SIG-M5 (cell line): ENCODE results near the gene FKBP14.

ENCODE experiments used
- DNase-seq: peaks from one replicate; lab custom pipeline; 2025; lab: John Stamatoyannopoulos, UW

The FKBP14 gene

DNA sequence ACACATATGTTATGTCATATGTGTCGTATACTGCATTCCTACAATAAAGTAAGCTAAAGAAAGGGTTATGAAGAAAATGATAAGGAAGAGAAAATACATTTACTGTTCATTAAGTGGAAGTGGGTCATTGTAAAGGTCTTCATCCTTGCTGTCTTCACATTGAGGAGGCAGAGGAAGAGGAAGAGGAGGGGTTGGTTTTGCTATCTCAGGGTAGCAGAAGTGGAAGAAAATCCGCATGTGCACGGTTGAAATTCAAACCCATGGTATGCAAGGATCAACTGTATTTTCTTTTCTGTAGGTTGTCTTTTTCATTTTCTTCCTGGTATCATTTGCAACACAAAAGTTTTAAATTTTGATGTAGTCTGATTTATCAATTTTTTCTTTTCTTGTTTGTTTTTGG lies 8.0 kb upstream of the FKBP14 start:
- no peak for DNase-seq

- no peak for DNase-seq
These were observed 6.0 kb upstream of the FKBP14 start for GRCh38 chr7:30032310-30033125.

GRCh38 chr7:30029696-30030095 lies 3.2 kb upstream of the FKBP14 start:
- DNase-seq: no peak

GRCh38 chr7:30028749-30029635 lies 2.5 kb upstream of the FKBP14 start:
- no peak for DNase-seq

GRCh38 chr7:30028216-30028748 lies 1.8 kb upstream of the FKBP14 start, which contains the start of gene PLEKHA8:
Gene PLEKHA8, plus strand, starts transcription at chr7:30028412. Its CDS starts 351 bp downstream, at chr7:30028763.
- DNase-seq: no peak

GRCh38 chr7:30027740-30028215 lies 1.3 kb upstream of the FKBP14 start:
- DNase-seq: no peak

DNA sequence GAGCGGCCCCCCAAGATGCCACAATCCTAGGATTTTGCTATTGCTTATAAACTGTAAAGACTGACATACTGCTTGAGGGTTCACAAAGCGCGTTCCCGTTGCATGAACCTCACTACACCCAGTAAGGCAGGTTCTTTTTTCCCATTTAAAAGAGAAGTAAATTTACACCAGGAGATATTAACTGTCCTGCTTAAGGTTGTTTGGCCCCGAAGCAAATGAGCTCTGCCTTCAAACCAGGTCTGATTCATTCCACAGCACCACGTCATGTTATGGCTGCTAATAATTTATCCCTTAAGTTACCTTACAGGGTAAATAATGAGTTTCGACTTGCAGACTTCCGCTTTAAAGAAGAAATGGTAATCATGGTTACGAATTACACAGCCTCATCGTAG lies 559 bp upstream of the FKBP14 start:
- DNase-seq: no peak

DNA sequence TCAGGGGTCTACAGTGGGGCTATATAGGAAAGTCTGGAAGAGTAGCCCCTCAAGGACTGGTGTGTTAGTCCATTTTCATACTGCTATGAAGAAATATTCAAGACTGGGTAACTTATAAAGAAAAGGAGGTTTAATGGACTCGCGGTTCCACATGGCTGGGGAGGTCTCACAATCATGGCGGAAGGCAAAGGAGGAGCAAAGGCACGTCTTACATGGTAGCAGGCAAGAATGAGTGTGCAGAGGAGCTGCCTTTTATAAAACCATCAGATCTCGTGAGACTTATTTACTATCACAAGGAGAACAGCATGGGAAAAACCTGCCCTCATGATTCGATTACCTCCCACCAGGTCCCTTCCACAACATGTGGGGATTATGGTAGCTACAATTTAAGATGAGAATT lies 3.0 kb downstream of the FKBP14 start:
- no peak for DNase-seq

DNA sequence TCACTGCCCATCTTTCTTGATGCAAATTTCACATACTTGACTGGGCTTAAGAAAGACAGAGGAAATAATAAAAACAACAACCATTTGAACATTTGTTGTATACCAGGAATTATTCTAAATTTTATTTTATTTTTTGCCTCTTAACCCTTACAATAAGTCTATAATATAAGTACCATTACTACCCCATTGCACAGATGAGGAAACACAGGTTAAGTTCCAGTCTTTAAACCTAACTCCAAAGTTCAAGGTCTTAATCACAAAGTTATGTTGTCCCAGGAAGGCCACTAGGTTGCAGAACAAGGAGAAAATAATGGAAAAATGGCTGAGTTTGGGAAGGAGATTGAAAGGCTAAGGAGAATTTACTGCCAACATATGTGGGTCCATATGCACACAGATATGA lies 3.5 kb downstream of the FKBP14 start:
- no peak for DNase-seq

DNA sequence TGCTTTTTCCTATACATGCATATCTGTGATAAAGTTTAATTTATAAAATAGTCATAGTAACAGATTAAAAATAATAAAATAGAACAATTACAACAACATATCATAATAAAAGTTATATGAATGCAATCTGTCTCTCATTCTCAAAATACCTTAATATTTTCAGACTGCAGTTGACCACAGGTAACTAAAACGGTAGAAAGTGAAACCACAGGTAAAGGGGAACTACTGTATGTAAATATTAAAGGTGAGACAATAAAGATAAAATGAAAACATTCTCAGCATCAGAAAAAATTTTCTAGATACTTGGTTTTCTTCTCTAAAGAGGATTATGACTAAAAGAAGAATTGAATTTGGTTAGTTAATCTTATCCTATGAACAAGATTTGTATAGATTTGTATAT lies 6.0 kb downstream of the FKBP14 start:
- DNase-seq: no peak

- no peak for DNase-seq
These were observed 6.5 kb downstream of the FKBP14 start for GRCh38 chr7:30019960-30020359.

GRCh38 chr7:30019387-30019786 lies 7.1 kb downstream of the FKBP14 start:
- DNase-seq: no peak

DNA sequence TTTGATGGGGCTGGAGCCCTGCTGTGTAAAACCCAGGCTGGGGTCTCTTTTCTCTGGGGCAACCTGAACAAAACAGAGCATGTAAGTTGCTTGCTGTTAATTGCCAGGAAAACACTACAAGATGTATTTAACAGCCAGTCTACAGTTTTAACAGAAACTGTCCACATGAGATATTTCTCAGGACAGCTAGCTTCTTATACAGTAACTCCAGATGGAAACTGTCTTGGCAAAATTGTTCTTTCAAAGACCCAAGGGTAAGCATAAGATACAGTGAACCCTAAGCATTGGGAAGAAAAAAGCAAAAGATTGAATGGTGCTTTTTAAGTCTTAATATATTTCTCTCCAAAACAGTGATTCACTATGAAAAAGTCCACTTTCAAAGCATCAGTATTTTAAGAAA lies 8.1 kb downstream of the FKBP14 start:
- no peak for DNase-seq

DNA sequence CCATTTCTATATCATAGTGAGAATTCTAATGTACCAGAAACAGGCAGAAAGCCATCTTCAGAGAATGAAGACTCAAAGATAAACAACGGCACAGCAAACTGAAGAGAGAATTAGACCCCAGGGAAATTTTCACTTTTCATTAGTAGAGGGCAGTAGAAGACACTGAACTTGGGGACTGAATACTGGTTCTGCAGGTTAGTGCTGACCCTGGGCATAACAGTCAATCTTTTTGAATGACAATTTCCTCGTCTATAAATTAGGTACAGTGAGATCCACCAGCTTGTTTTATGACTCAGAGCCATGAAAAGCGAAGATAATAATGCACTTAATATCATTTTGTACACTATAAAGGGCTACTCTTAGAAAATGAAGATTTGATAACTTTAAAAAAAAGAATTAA lies 13.7 kb downstream of the FKBP14 start:
- DNase-seq: no peak

GRCh38 chr7:30010021-30010420 lies 16.5 kb downstream of the FKBP14 start:
- no peak for DNase-seq

DNA sequence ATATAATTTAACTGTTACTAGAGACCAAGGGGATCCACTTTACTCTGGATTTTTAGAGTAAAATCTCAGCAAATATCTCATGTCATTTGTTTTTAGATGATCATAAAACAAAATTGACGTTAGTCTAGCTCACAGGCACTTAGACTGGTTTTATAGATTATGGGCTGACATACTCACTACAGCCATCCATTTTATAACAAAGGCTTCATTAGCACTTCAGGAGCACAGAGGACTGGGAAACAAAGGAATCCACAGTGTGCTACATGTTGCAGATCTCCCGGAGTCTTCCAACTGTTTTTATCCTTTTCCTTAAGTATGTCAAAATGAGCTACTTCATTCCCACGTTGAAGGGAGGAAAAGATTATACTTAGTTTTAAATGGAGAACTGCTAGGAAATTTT lies 21.0 kb downstream of the FKBP14 start:
- DNase-seq: no peak

- DNase-seq: no peak
These were observed 23.4 kb downstream of the FKBP14 start for GRCh38 chr7:30003098-30003497.

DNA sequence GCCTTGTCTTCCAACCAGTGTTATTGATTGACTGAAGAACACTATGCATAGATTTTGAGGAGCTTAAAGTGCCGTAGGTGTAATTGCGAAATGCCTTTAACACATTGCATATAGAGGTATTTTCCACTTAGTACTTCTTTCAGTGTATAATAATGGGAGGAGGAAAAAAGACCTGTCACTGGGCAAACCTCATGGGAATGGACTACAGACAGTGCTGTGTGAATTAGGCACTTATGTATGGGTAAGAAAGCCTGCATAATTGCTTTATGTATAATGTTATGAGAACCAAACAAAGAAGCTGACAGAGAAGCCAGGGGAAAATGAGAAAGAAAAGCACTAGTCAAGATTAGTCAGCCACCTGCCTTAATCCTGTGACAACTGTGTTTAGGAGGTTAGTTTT lies 24.5 kb downstream of the FKBP14 start:
- DNase-seq: no peak

DNA sequence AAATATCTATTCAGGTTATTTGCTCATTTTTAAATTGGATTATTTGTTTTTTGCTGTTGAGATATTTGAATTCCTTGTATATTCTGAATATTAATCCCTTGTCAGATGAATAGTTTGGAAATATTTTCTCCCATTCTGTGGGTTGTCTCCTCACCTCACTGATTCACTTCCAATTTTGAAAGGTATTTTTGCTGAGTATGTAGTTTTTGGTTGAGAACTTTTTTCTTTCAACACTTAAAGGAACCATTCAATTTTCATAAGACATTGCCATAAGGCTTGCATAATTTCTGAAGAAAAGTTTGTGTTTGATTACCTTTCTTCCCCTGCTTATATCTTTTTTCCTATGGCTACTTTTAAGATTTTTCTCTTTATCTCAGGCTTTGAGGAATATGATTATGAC lies 28.0 kb downstream of the FKBP14 start:
- DNase-seq: no peak

DNA sequence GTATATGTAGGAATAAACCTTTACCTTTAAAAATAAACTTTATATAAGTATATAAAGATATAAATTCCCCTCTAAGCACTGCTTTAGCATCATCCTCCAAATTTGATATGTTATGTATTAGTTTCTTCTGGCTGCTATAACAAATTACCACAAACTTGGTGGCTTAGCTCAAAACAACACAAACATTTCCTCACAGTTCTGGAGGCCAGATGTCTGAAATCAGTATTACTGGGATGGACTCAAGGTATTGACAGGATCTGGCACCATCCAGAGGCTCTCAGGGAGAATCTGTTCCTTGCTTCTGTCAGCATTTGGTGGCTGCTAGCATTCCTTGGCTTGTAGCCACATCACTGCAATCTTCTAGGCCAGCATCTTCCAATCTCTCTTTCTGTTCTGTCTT lies 30.2 kb downstream of the FKBP14 start:
- no peak for DNase-seq

GRCh38 chr7:29995652-29996051 lies 30.9 kb downstream of the FKBP14 start:
- no peak for DNase-seq

DNA sequence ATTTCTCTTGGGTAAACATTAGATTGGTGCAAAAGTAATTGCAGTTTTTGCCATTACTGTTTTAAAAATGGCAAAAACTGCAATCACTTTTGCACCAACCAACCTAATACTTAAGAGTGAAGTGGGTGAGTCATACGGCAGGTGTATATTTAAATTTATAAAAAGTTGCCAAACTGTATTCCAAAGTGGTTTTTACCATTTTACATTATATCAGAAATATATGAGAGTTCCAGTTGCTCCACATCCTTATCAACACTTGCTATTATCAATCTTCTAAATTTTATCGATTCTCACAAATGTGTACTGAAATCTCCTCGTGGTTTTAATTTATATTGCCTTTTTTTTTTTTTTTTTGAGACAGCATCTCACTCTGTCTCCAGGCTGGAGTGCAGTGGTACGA lies 33.4 kb downstream of the FKBP14 start:
- DNase-seq: no peak

DNA sequence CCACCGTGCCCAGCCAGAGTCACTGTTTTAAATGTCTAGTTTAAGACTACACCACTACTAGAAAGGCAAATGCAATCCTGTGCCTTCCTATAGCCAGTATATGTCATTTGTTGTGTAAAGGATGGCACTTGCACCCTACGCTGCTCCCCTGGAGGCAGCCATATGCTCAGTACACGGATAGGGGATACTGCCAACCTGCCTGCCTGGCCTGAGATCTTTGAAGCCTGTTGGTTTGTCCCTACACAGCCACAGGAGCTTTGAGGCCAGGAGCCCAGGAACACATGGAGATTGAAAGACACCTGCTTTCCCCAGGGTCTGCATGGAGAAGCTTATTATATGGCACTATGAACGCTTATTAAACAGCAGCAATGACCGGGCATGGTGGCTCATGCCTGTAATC lies 34.6 kb downstream of the FKBP14 start:
- DNase-seq: no peak
